ENCODE results near the gene ZBTB1. TPM values are rescaled to one million over a fixed set of nuclear protein-coding genes. Genes with fewer than 3 reads are reported as not detected.

The ZBTB1 gene
- total RNA-seq, 2 experiments from 2014 or later: 43.3 to 43.9 TPM

GRCh38 chr14:64476438-64476837, 28.1 kb upstream of the ZBTB1 start:
- Mint-ChIP-seq H3K4me1 (peaks cover 24% of the 10 kb centered on the region), H3K4me3 (no peak overlapping the region), H3K27ac (no peak overlapping the region), H3K27me3 (no peaks in the 10 kb centered on the region), H3K9me3 (no peaks in the 10 kb centered on the region), H3K36me3 (peaks cover 10% of the 10 kb centered on the region)
- no peak for DNase-seq

DNA sequence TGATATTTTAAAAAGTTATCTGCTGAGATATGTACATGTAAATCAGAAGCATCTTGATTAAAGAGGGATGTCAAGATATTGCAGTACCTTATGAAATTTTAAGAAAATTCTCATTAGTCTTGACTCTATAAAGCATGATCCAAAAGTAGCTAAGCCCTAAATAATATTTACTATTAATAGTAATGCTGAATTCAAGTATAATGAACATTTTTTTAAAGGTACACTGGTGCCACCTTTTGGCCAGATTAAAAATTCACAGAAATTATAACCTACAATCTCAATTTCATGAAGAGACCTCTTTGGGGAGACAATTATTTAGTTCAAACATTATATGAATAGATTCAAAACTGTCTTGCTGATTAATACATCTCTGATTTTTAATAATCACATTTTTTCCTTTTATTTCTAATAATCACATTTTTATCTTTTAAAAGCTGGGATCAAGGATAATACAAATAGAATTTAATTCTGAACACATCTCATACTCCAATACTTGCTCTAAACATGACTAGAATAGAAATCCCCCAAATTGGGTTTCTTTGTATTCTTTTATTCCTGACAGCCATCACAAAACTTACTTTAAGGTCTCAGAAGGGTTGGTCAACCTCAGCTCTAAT, 25.8 kb upstream of the ZBTB1 start:
- Mint-ChIP-seq H3K9me3 (no peaks in the 10 kb centered on the region), H3K27ac (no peak overlapping the region), H3K36me3 (peaks cover 7% of the 10 kb centered on the region), H3K27me3 (no peaks in the 10 kb centered on the region), H3K4me1 (peaks cover 23% of the 10 kb centered on the region), H3K4me3 (no peak overlapping the region)
- DNase-seq: no peak

- Mint-ChIP-seq H3K36me3 (peaks cover 22% of the 10 kb centered on the region), H3K27me3 (no peaks in the 10 kb centered on the region), H3K4me3 (no peak overlapping the region), H3K4me1 (peaks cover 38% of the 10 kb centered on the region), H3K27ac (peak overlapping the region; percentile 11), H3K9me3 (no peaks in the 10 kb centered on the region)
- no peak for DNase-seq
These were observed 15.9 kb upstream of the ZBTB1 start for GRCh38 chr14:64488590-64489099.

GRCh38 chr14:64491637-64492036, 12.9 kb upstream of the ZBTB1 start:
- DNase-seq: no peak
- Mint-ChIP-seq H3K36me3 (peaks cover 31% of the 10 kb centered on the region), H3K27me3 (no peaks in the 10 kb centered on the region), H3K4me1 (peaks cover 52% of the 10 kb centered on the region), H3K9me3 (no peaks in the 10 kb centered on the region), H3K27ac (no peak overlapping the region), H3K4me3 (no peak overlapping the region)

DNA sequence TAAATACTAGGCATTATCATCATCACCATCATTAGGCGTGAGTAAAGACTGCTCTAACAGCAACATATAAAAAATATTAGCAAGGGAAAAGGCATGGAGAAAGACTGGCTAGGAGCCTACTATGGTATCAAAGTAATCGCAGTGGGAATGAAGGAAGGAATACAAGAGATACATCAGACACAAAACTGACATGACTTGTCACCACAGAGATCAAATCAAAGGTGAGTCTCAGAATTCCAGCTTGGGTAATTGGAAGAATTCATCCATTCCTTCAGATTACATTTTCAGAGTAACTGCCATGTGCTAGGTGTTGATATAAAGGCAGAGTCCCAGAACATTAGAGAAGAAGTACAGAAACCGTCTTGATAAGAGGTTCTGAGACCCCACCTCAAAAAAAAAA, 11.1 kb upstream of the ZBTB1 start:
- no peak overlapping the region for H3K4me3 Mint-ChIP-seq
- peaks cover 29% of the 10 kb centered on the region for H3K36me3 Mint-ChIP-seq
- DNase-seq: no peak
- H3K27me3 Mint-ChIP-seq: no peaks in the 10 kb centered on the region
- peaks cover 57% of the 10 kb centered on the region for H3K4me1 Mint-ChIP-seq
- no peaks in the 10 kb centered on the region for H3K9me3 Mint-ChIP-seq
- no peak overlapping the region for H3K27ac Mint-ChIP-seq

DNA sequence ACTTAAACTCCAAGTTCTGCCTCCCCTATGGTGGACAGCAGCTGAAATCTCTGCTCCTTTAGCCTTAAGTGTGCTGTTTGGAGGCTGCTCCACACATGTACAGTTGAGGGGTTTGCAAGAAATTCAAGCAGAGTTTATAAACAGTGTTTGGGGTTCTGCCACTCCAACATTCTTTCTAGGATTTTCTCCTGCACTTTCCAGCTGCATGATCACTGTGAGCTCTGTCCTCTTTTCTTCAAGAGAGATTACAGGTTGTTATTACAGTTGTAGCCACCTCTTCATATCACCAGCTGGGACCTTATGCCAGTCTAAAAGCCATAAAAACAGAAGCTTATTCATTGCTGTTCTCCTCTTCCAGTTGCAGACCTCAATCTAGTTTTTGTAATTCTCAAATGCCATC, 9.3 kb upstream of the ZBTB1 start:
- H3K27ac Mint-ChIP-seq: no peak overlapping the region
- peaks cover 67% of the 10 kb centered on the region for H3K4me1 Mint-ChIP-seq
- DNase-seq: no peak
- no peak overlapping the region for H3K4me3 Mint-ChIP-seq
- peaks cover 44% of the 10 kb centered on the region for H3K36me3 Mint-ChIP-seq
- no peaks in the 10 kb centered on the region for H3K9me3 Mint-ChIP-seq
- no peaks in the 10 kb centered on the region for H3K27me3 Mint-ChIP-seq

DNA sequence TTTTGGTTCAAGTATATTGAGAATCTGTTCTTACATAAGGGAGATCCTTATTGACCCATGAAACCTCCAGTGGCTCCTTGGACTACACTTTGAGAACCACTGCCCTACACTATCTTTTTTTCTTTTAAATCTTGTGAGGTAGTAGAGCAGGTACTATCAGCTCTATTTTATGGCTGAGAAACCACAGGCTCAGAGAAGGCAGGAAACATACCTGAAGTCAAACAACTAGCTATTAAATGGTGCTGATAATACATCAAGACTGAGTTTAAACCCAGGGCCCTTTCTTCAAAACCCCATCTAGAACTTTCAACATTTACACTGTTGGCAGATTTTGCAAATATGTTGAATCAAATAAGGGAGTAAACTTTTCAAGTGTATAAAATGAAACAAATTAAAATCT, 7.8 kb upstream of the ZBTB1 start:
- peaks cover 66% of the 10 kb centered on the region for H3K4me1 Mint-ChIP-seq
- H3K27me3 Mint-ChIP-seq: no peaks in the 10 kb centered on the region
- no peak for DNase-seq
- no peak overlapping the region for H3K4me3 Mint-ChIP-seq
- no peak overlapping the region for H3K27ac Mint-ChIP-seq
- H3K36me3 Mint-ChIP-seq: peaks cover 48% of the 10 kb centered on the region
- H3K9me3 Mint-ChIP-seq: no peaks in the 10 kb centered on the region

DNA sequence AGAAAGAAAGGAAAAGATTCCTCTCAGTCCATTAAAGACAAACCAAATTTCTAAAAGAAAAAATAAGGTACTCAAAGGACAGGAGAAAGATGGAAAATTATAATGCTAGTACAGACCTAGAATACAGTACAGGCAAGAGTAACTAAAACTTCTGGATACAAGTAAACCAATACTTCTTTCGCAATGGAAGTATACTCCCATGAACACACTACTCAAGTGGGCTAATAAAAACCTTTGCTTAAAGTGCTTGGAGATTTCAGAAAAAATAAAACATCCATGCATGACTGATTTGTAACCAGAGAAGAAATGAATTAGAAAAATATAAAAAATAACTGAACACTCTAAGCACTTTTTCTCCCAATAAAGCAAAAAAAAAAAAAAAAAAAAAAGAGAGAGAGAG, 4.5 kb upstream of the ZBTB1 start:
- no peak for DNase-seq
- H3K4me3 Mint-ChIP-seq: peak overlapping the region; percentile 93
- peaks cover 50% of the 10 kb centered on the region for H3K36me3 Mint-ChIP-seq
- peak overlapping the region; percentile 70 for H3K27ac Mint-ChIP-seq
- H3K9me3 Mint-ChIP-seq: no peaks in the 10 kb centered on the region
- H3K4me1 Mint-ChIP-seq: peaks cover 48% of the 10 kb centered on the region
- peaks cover 4% of the 10 kb centered on the region for H3K27me3 Mint-ChIP-seq

- H3K36me3 Mint-ChIP-seq: peaks cover 58% of the 10 kb centered on the region
These were observed 3.0 kb upstream of the ZBTB1 start for GRCh38 chr14:64501411-64502171.

GRCh38 chr14:64502456-64502855, 2.1 kb upstream of the ZBTB1 start:
- H3K4me3 Mint-ChIP-seq: peak overlapping the region; percentile 93
- no peaks in the 10 kb centered on the region for H3K9me3 Mint-ChIP-seq
- H3K4me1 Mint-ChIP-seq: peaks cover 48% of the 10 kb centered on the region
- peak; percentile 18 for DNase-seq
- H3K27me3 Mint-ChIP-seq: peaks cover 4% of the 10 kb centered on the region
- H3K36me3 Mint-ChIP-seq: peaks cover 62% of the 10 kb centered on the region
- peak overlapping the region; percentile 100 for H3K27ac Mint-ChIP-seq

More at GRCh38 chr14:64501411-64502171, 3.0 kb upstream of the ZBTB1 start:
- peak overlapping the region; percentile 93 for H3K4me3 Mint-ChIP-seq
- no peak for DNase-seq
- H3K9me3 Mint-ChIP-seq: no peaks in the 10 kb centered on the region
- peak overlapping the region; percentile 100 for H3K27ac Mint-ChIP-seq
- H3K4me1 Mint-ChIP-seq: peaks cover 47% of the 10 kb centered on the region
- H3K27me3 Mint-ChIP-seq: peaks cover 4% of the 10 kb centered on the region

DNA sequence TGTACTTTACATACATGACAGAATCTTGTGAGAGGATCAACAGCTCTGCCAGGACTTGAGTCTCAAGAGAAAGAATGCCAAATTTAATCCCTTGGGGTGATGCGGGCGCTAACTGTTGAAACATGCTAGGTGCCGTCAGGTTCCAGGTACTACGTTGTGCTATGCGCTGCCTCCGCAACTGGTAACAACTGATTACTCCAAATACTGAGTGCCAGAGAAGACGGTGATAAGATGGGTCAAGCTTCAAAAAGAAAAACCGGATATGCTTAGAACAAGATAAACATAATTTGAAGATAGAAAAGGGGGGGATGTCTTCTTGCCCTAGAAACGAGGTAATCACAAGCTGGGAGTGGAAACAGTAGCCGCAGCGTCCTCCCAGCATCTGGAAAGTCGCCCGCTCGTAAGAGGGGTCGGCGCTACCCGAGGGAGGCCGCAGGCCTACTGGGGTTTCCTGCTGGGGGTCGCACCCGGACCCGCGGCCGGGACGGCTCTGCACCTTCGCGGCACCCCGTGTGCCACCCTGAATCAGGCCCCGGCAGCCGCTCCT, 1.6 kb upstream of the ZBTB1 start:
- Mint-ChIP-seq H3K4me3 (peak overlapping the region; percentile 93), H3K27ac (peak overlapping the region; percentile 100), H3K27me3 (peaks cover 4% of the 10 kb centered on the region), H3K4me1 (peaks cover 49% of the 10 kb centered on the region), H3K36me3 (peaks cover 61% of the 10 kb centered on the region), H3K9me3 (no peaks in the 10 kb centered on the region)
- DNase-seq: peak; percentile 19

DNA sequence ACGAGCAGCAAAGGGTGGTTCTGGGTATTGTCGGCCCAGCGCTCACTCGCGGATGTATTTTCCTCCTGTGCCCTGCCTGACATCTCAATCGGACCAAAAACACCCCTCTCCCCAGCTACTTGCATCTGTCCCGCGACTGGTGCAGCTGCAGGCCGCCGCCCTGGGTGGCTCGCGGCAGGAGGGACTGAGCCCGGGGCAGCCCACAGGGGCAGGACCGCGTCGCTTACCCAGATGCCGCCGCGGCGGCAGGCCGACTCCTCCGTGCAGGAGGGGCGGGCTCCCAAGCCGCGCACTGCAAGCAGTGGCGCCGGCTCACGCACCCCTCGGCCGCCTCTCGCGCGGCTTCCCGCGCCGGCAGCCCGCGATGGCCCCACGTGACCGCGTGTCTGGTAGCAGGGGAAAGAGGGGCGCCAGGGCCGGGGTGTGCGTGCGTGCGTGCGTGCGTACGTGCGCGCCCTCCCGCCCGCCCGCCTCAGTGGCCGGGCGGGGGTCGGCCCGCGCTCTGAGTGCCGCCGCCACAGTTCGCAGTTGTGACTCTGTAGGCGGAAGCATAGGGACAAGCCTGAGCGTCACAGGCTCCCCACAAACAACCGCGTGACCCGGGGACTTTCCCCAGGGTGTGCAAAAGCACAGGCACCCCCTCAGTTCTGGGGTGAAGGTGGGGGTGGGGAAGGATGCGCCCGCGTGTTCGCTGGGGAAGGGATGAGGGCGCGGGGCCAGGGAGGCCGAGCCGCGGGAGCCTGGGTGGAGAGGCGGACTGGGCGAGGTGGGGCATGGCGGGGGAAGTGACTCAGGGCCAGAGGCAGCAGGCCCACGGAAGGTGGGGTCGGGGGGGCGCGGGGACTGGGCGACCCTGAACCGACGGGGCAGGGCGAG, 898 bp upstream of the ZBTB1 start, which contains the start of gene ZBTB25:
TSS of gene ZBTB25 (minus strand) at position 405 of the 876 bp plus-strand sequence. CDS start 13,305 bp downstream, outside the sequence.
- peaks cover 58% of the 10 kb centered on the region for H3K36me3 Mint-ChIP-seq
- DNase-seq: peak; percentile 95
- H3K27ac Mint-ChIP-seq: peak within 1 kb of the TSS; percentile 100
- H3K27me3 Mint-ChIP-seq: peaks cover 4% of the 10 kb centered on the region
- H3K4me3 Mint-ChIP-seq: peak within 1 kb of the TSS; percentile 93
- H3K4me1 Mint-ChIP-seq: peaks cover 54% of the 10 kb centered on the region
- no peaks in the 10 kb centered on the region for H3K9me3 Mint-ChIP-seq

DNA sequence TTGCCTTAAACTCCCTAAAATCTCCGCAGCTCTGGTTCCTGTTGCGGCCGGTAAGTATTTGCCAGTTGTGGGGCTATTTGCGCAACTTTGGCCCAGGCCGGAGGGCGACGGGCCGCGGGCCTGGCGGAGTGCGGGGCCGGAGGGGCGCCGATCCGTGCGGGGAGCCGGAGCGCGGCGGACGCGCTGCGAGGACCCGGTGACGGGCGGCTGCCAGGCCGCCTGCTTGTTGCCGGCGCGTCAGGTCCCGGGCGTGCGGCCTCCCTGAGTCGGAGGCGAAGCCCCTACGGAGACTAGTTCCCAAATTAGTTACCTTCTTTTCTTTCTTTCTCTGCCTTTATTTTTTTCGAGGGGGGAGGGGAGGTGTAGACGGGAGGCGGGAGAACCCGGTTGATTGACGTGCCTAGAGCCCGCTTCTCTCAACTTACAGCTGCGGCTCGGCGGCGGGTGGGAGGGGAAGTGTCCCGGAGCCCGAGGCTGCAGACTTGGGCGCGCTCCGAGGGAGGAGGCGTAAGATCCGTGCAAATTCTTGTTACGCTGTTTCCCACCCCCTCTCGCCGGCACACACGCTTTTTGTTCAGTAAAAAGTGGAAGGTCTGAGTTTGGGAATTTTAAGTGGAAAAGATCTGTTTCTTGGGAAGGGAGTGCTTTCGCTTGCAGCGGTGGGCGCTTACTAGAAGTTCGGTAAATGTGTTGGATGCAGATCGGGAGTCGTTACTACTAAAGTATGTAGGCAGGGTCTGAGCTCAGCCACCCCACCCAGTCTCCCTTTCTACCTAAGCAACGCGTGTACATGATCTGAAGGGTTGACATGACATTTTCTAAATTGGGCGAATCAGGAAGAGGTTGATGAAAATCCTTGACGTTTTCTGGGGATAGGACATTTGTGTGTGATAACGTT, 576 bp downstream of the ZBTB1 start:
- H3K4me3 Mint-ChIP-seq: peak overlapping the region; percentile 84
- no peaks in the 10 kb centered on the region for H3K9me3 Mint-ChIP-seq
- peaks cover 58% of the 10 kb centered on the region for H3K4me1 Mint-ChIP-seq
- peaks cover 4% of the 10 kb centered on the region for H3K27me3 Mint-ChIP-seq
- peak overlapping the region; percentile 100 for H3K27ac Mint-ChIP-seq
- peaks cover 53% of the 10 kb centered on the region for H3K36me3 Mint-ChIP-seq
- peak; percentile 83 for DNase-seq

GRCh38 chr14:64506721-64507120, 2.2 kb downstream of the ZBTB1 start:
- Mint-ChIP-seq H3K9me3 (no peaks in the 10 kb centered on the region), H3K4me3 (peak overlapping the region; percentile 84), H3K27ac (peak overlapping the region; percentile 100), H3K4me1 (peaks cover 60% of the 10 kb centered on the region), H3K27me3 (peaks cover 4% of the 10 kb centered on the region), H3K36me3 (peaks cover 51% of the 10 kb centered on the region)
- no peak for DNase-seq

Data from activated naive CD8-positive, alpha-beta T cell treated with anti-CD3 and anti-CD28 coated beads for 36 hours (primary cell).